H54 (cell line): ENCODE results near the gene YJU2.
"Not testable (repeated sequence)": the region's sequence is repeated elsewhere in the genome, so short reads cannot be mapped to it uniquely, and the experiment has no call there.

Experiments
- DNase-seq: peaks from one replicate; pipeline ENCODE4 v3.0.0; 2011; ENCODE audit warnings: low spot score, mixed read lengths; ENCODE audit not compliant: insufficient read length
- FAIRE-seq: peaks from 3 replicates; lab custom pipeline; 2011; peaks lifted over from hg19 to GRCh38; lab: Jason Lieb, UNC
- POLR2A ChIP-seq: IDR thresholded peaks from 2 replicates; pipeline ENCODE4 v1.6.1; 2011; ENCODE audit warnings: low read depth, mild to moderate bottlenecking, low read length

YJU2 gene

GRCh38 chr19:4234142-4234861 lies 12.6 kb upstream of the YJU2 start:
- no peak for DNase-seq
- TF ChIP-seq POLR2A: no peak
- no peak for FAIRE-seq

GRCh38 chr19:4234862-4235201 lies 12.0 kb upstream of the YJU2 start:
- DNase-seq: no peak
- TF ChIP-seq POLR2A: no peak
- FAIRE-seq: no peak

GRCh38 chr19:4237510-4237909 lies 9.4 kb upstream of the YJU2 start:
- not testable (repeated sequence) for FAIRE-seq, DNase-seq

- FAIRE-seq (no peak), DNase-seq (no peak)
- no peak for TF ChIP-seq POLR2A
These were observed 8.0 kb upstream of the YJU2 start for GRCh38 chr19:4238831-4239230.

GRCh38 chr19:4241824-4242430 lies 5.0 kb upstream of the YJU2 start:
- no peak for DNase-seq

GRCh38 chr19:4245938-4246337 lies 942 bp upstream of the YJU2 start:
- not testable (repeated sequence) for FAIRE-seq, DNase-seq

More at GRCh38 chr19:4241824-4242430, 5.0 kb upstream of the YJU2 start:
- FAIRE-seq: no peak
- TF ChIP-seq POLR2A: no peak

GRCh38 chr19:4256563-4256962 lies 9.7 kb downstream of the YJU2 start:
- TF ChIP-seq POLR2A: no peak
- FAIRE-seq (no peak), DNase-seq (no peak)

GRCh38 chr19:4257025-4257424 lies 10.1 kb downstream of the YJU2 start:
- no peak for DNase-seq
- no peak for FAIRE-seq
- TF ChIP-seq POLR2A: no peak

- no peak for TF ChIP-seq POLR2A
- FAIRE-seq (no peak), DNase-seq (no peak)
These were observed 11.3 kb downstream of the YJU2 start for GRCh38 chr19:4258181-4258580.

GRCh38 chr19:4260613-4261191 lies 13.8 kb downstream of the YJU2 start:
- no peak for TF ChIP-seq POLR2A
- DNase-seq (no peak), FAIRE-seq (no peak)

- no peak for TF ChIP-seq POLR2A
- no peak for FAIRE-seq
- no peak for DNase-seq
These were observed 17.9 kb downstream of the YJU2 start for GRCh38 chr19:4264812-4265211.

- no peak for TF ChIP-seq POLR2A
- DNase-seq (no peak), FAIRE-seq (no peak)
These were observed 19.5 kb downstream of the YJU2 start for GRCh38 chr19:4266253-4267000.

GRCh38 chr19:4267101-4267900 lies 20.4 kb downstream of the YJU2 start:
- TF ChIP-seq POLR2A: no peak
- peak; percentile 23 for FAIRE-seq
- DNase-seq: peak; percentile 82
